Trophoblast cell (in vitro differentiated cells and primary cell): ENCODE measurements around the gene SLC6A8.
A peak's percentile ranks its signal among the peaks of the same experiment; 100 is the strongest.

ENCODE experiments used
- DNase-seq, 2 donors: peaks; one replicate each; pipeline ENCODE4 v3.0.0-alpha.2; 2016
- H2AFZ ChIP-seq: 2 replicates; pipeline ENCODE4 v1.6.1; 2013; ENCODE audit warnings: low read length, moderate library complexity, mild to moderate bottlenecking; ENCODE audit not compliant: insufficient read depth, poor library complexity
- H2AK5ac ChIP-seq: 2 replicates; pipeline ENCODE4 v1.6.1; 2013; ENCODE audit warnings: mild to moderate bottlenecking, low read length
- H2BK120ac ChIP-seq: 2 replicates; pipeline ENCODE4 v1.6.1; 2013; ENCODE audit warnings: low read length, mild to moderate bottlenecking, moderate library complexity; ENCODE audit not compliant: insufficient read depth, poor library complexity
- H2BK12ac ChIP-seq: 2 replicates; pipeline ENCODE4 v1.6.1; 2013; ENCODE audit warnings: mild to moderate bottlenecking, low read length, moderate library complexity
- H2BK5ac ChIP-seq: 2 replicates; pipeline ENCODE4 v1.6.1; 2013; ENCODE audit warnings: low read length, low read depth, moderate library complexity, mild to moderate bottlenecking; ENCODE audit not compliant: poor library complexity
- H3K14ac ChIP-seq: 2 replicates; pipeline ENCODE4 v1.6.1; 2013; ENCODE audit warnings: mild to moderate bottlenecking, low read length
- H3K18ac ChIP-seq: 2 replicates; pipeline ENCODE4 v1.6.1; 2013; ENCODE audit warnings: mild to moderate bottlenecking, low read length
- H3K23ac ChIP-seq: 2 replicates; pipeline ENCODE4 v1.6.1; 2013; ENCODE audit warnings: low read length
- H3K27ac ChIP-seq: 2 replicates; pipeline ENCODE4 v1.5.1; 2013; ENCODE audit warnings: low read depth, mild to moderate bottlenecking, inconsistent platforms, low read length, moderate library complexity
- H3K27me3 ChIP-seq: 2 replicates; pipeline ENCODE4 v1.6.1; 2013; ENCODE audit warnings: inconsistent platforms, mild to moderate bottlenecking, low read length, moderate library complexity; ENCODE audit not compliant: insufficient read depth
- H3K36me3 ChIP-seq, 2 experiments: 1 replicate in 1 of 2; 2 replicates in 1 of 2; pipeline ENCODE4 v1.6.1; 2013; ENCODE audit warnings: low read length in 2 of 2, mild to moderate bottlenecking in 2 of 2, moderate library complexity in 1 of 2; ENCODE audit not compliant: insufficient read depth in 2 of 2, control insufficient read depth in 1 of 2
- H3K4ac ChIP-seq: 2 replicates; pipeline ENCODE4 v1.6.1; 2013; ENCODE audit warnings: low read depth, mild to moderate bottlenecking, low read length, moderate library complexity
- H3K4me1 ChIP-seq, 2 experiments: 1 replicate in 1 of 2; 2 replicates in 1 of 2; pipeline ENCODE4 v1.6.1; 2013; ENCODE audit warnings: low read length in 2 of 2, mild to moderate bottlenecking in 2 of 2, moderate library complexity in 1 of 2; ENCODE audit not compliant: insufficient read depth in 2 of 2, control insufficient read depth in 1 of 2
- H3K4me2 ChIP-seq: 2 replicates; pipeline ENCODE4 v1.6.1; 2013; ENCODE audit warnings: inconsistent platforms, mild to moderate bottlenecking, low read length, moderate library complexity
- H3K4me3 ChIP-seq: 2 replicates; pipeline ENCODE4 v1.5.1; 2013; ENCODE audit warnings: mild to moderate bottlenecking, low read depth, low read length, inconsistent platforms
- H3K79me1 ChIP-seq: one replicate; pipeline ENCODE4 v1.6.1; 2013; ENCODE audit warnings: low read length
- H3K79me2 ChIP-seq: 2 replicates; pipeline ENCODE4 v1.6.1; 2013; ENCODE audit warnings: low read length, mild to moderate bottlenecking; ENCODE audit not compliant: control insufficient read depth, insufficient read depth, poor library complexity
- H3K9ac ChIP-seq: 2 replicates; pipeline ENCODE4 v1.6.1; 2013; ENCODE audit warnings: mild to moderate bottlenecking, low read length
- H3K9me3 ChIP-seq: 2 replicates; pipeline ENCODE4 v1.6.1; 2013; ENCODE audit warnings: low read depth, mild to moderate bottlenecking, control low read depth, inconsistent platforms, low read length; ENCODE audit not compliant: insufficient read depth
- H4K12ac ChIP-seq: 2 replicates; pipeline ENCODE4 v1.6.1; 2013; ENCODE audit warnings: low read depth, mild to moderate bottlenecking, low read length, moderate library complexity
- H4K8ac ChIP-seq: 2 replicates; pipeline ENCODE4 v1.6.1; 2013; ENCODE audit warnings: low read depth, mild to moderate bottlenecking, low read length, moderate library complexity
- H4K91ac ChIP-seq: one replicate; pipeline ENCODE4 v1.6.1; 2013; ENCODE audit warnings: low read depth, mild to moderate bottlenecking, low read length, moderate library complexity
- WGBS: extraction: QIAGEN DNeasy Blood & Tissue Kit; methylation state at CpG from one replicate; pipeline ENCODE4 v1.1.7; 2013; ENCODE audit warnings: missing lambda C conversion rate; ENCODE audit not compliant: insufficient read length, insufficient coverage; ENCODE audit errors: extremely low coverage; 5-methylcytosine and 5-hydroxymethylcytosine counted together

Gene SLC6A8

GRCh38 chrX:153653556-153653955 lies 34.2 kb upstream of the SLC6A8 start:
- Histone ChIP-seq H3K36me3 (no peaks in the 10 kb centered on the region), H3K9ac (no peak overlapping the region), H3K14ac (no peak overlapping the region), H3K27ac (no peak overlapping the region), H3K4me2 (no peak overlapping the region), H3K23ac (no peak overlapping the region), H3K9me3 (no peaks in the 10 kb centered on the region), H2AFZ (no peak overlapping the region), H3K4me1 (no peaks in the 10 kb centered on the region), H3K27me3 (peaks cover 3% of the 10 kb centered on the region), H4K8ac (no peak overlapping the region), H4K91ac (no peak overlapping the region), H3K79me1 (no peaks in the 10 kb centered on the region), H2BK120ac (no peak overlapping the region), H2BK5ac (no peak overlapping the region), H2BK12ac (no peak overlapping the region), H3K79me2 (no peaks in the 10 kb centered on the region), H3K4ac (no peak overlapping the region), H2AK5ac (no peak overlapping the region), H3K18ac (no peak overlapping the region), H4K12ac (no peak overlapping the region), H3K4me3 (no peak overlapping the region)
- no CpG with 5 or more reads among the region's 2 CpGs for WGBS
- no peak for DNase-seq

GRCh38 chrX:153657161-153657560 lies 30.6 kb upstream of the SLC6A8 start:
- H3K9me3 ChIP-seq: no peaks in the 10 kb centered on the region
- H2AK5ac ChIP-seq: no peak overlapping the region
- H4K8ac ChIP-seq: no peak overlapping the region
- no peaks in the 10 kb centered on the region for H3K79me2 ChIP-seq
- no peaks in the 10 kb centered on the region for H3K79me1 ChIP-seq
- no peak overlapping the region for H3K4me2 ChIP-seq
- no peaks in the 10 kb centered on the region for H3K4me1 ChIP-seq
- no peak overlapping the region for H2AFZ ChIP-seq
- no CpG with 5 or more reads among the region's 9 CpGs for WGBS
- no peaks in the 10 kb centered on the region for H3K36me3 ChIP-seq
- H4K91ac ChIP-seq: no peak overlapping the region
- no peak overlapping the region for H2BK5ac ChIP-seq
- H4K12ac ChIP-seq: no peak overlapping the region
- H3K9ac ChIP-seq: no peak overlapping the region
- H3K18ac ChIP-seq: no peak overlapping the region
- no peak overlapping the region for H2BK120ac ChIP-seq
- H3K4ac ChIP-seq: no peak overlapping the region
- H2BK12ac ChIP-seq: no peak overlapping the region
- H3K23ac ChIP-seq: no peak overlapping the region
- no peak overlapping the region for H3K4me3 ChIP-seq
- no peaks in the 10 kb centered on the region for H3K27me3 ChIP-seq
- no peak overlapping the region for H3K27ac ChIP-seq
- H3K14ac ChIP-seq: no peak overlapping the region
- no peak for DNase-seq

GRCh38 chrX:153659268-153659667 lies 28.5 kb upstream of the SLC6A8 start:
- H3K18ac ChIP-seq: no peak overlapping the region
- H3K79me1 ChIP-seq: no peaks in the 10 kb centered on the region
- H2AFZ ChIP-seq: no peak overlapping the region
- H2BK12ac ChIP-seq: no peak overlapping the region
- no peaks in the 10 kb centered on the region for H3K27me3 ChIP-seq
- no peaks in the 10 kb centered on the region for H3K9me3 ChIP-seq
- no peak overlapping the region for H4K12ac ChIP-seq
- H3K23ac ChIP-seq: no peak overlapping the region
- no peak overlapping the region for H3K9ac ChIP-seq
- DNase-seq: no peak
- H3K4me1 ChIP-seq: no peaks in the 10 kb centered on the region
- H3K4me3 ChIP-seq: no peak overlapping the region
- no peak overlapping the region for H4K8ac ChIP-seq
- no peaks in the 10 kb centered on the region for H3K79me2 ChIP-seq
- H3K4me2 ChIP-seq: no peak overlapping the region
- no peak overlapping the region for H2BK5ac ChIP-seq
- H3K14ac ChIP-seq: no peak overlapping the region
- H3K36me3 ChIP-seq: no peaks in the 10 kb centered on the region
- H2AK5ac ChIP-seq: no peak overlapping the region
- whole genome bisulfite sequencing: no CpG with 5 or more reads among the region's 3 CpGs
- H3K27ac ChIP-seq: no peak overlapping the region
- no peak overlapping the region for H4K91ac ChIP-seq
- H3K4ac ChIP-seq: no peak overlapping the region
- H2BK120ac ChIP-seq: no peak overlapping the region

GRCh38 chrX:153662266-153662665 lies 25.5 kb upstream of the SLC6A8 start:
- Histone ChIP-seq H3K79me1 (no peaks in the 10 kb centered on the region), H3K36me3 (no peaks in the 10 kb centered on the region), H2BK5ac (no peak overlapping the region), H2BK12ac (no peak overlapping the region), H3K14ac (no peak overlapping the region), H4K91ac (no peak overlapping the region), H2BK120ac (no peak overlapping the region), H3K27ac (no peak overlapping the region), H3K4me2 (no peak overlapping the region), H3K4ac (no peak overlapping the region), H3K4me3 (no peak overlapping the region), H3K18ac (no peak overlapping the region), H3K79me2 (no peaks in the 10 kb centered on the region), H2AK5ac (no peak overlapping the region), H4K8ac (no peak overlapping the region), H3K27me3 (no peaks in the 10 kb centered on the region), H3K9me3 (no peaks in the 10 kb centered on the region), H2AFZ (no peak overlapping the region), H3K4me1 (no peaks in the 10 kb centered on the region), H4K12ac (no peak overlapping the region), H3K9ac (no peak overlapping the region), H3K23ac (no peak overlapping the region)
- WGBS: no CpG with 5 or more reads among the region's 31 CpGs
- peak; percentile 56 to 70 for DNase-seq
